DMS53 treated with DMSO at 0.1 percent for 48 hours (cell line): ENCODE measurements around the gene CCL22.
A peak's percentile ranks its signal among the peaks of the same experiment; 100 is the strongest.
"Not testable (repeated sequence)": the region's sequence is repeated elsewhere in the genome, so short reads cannot be mapped to it uniquely, and the experiment has no call there.

Source experiments
- DNase-seq: peaks from one replicate; lab custom pipeline; 2025; ENCODE audit not compliant: unreplicated experiment; lab: John Stamatoyannopoulos, UW

The CCL22 gene

DNA sequence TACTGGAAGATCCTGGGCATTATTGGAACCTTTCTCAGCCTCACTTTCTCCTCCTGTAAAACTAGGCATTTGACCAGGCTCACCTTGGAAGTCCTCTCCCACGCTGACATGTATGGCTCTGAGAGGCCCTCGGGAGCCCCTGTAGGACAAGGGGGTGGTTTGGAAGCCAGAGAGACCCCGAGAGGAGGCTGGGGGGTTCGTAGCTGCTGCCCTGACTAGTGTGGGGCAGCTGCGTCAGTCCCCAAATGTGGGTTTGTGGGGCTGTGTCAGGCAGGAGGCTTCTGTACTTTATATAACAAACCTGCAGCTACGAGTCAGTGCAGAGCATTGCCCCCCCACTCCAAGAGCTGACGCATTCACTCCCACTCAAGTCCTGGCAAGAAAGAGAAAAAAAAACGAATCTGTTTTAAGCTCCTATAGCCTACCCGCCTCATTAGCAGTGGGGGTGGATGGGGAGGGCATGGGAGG is 15.5 kb downstream of the CCL22 start:
- DNase-seq = no peak

DNA sequence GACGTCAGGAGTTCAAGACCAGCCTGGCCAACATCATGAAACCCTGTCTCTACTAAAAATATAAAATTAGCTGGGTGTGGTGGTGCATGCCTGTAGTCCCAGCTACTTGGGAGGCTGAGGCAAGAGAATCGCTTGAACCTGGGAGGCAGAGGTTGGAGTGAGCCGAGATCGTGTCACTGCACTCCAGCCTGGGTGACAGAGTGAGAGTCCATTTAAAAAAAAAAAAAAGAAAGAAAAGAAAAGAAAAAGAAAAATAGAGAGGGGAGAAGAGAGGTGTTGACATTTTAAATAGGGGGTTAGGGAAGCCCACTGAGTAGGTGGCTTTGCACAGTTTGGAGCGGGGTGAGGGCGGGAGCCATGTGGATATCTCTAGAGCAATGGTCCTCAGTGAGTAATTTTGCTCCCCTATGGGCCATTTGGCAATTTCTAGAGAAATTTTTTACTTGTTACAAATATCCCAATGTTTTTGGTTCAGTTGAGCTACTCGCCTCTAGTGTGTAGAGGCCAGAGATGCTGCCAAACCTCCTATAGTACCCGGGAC is 16.4 kb downstream of the CCL22 start:
- not testable (repeated sequence) for DNase-seq

DNA sequence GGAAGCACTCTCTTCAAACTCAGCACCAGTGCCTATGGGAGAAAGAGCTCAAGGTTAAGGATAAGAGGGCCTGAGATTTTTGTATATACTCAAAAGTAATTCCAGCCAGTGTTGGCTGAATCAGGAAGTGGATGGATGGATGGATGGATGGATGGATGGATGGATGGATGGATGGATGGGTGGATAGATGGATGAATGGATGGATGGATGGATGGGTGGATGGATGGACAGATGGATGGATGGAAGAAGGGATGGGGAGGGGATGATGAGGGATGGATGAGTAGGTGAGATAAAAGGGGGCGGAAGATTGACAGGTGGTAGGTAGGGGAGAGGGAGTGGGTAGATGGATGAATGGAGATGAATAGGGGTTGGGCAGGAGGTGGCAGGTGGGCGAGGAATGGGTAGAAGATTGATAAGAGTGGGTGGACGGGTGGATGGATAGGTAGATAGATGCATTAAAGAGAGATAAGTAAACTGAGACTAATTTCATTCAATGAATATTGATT is 17.8 kb downstream of the CCL22 start:
- DNase-seq = no peak

GRCh38 chr16:57377080-57377841 is 18.7 kb downstream of the CCL22 start:
- peak; percentile 21 for DNase-seq

DNA sequence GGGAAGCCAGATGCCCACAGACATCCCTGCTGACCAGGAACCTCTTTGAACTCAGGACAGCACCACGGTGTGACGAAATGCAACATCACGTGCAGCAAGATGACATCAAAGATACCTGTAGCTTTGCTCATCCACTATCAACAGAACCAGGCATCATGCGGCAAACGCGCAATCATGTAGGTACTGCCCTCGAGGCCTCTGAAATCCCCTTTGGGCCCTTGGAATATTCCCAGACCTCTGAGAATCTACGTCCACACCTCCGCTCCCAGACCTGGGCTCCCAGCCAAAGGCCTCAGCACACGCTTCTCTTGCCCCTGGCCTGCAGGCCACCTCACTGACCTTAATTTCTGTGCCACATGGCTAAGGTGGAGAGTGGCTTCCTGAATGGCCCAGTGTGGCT is 21.0 kb downstream of the CCL22 start:
- no peak for DNase-seq

- no peak for DNase-seq
These were observed 22.3 kb downstream of the CCL22 start for GRCh38 chr16:57380671-57381462.

DNA sequence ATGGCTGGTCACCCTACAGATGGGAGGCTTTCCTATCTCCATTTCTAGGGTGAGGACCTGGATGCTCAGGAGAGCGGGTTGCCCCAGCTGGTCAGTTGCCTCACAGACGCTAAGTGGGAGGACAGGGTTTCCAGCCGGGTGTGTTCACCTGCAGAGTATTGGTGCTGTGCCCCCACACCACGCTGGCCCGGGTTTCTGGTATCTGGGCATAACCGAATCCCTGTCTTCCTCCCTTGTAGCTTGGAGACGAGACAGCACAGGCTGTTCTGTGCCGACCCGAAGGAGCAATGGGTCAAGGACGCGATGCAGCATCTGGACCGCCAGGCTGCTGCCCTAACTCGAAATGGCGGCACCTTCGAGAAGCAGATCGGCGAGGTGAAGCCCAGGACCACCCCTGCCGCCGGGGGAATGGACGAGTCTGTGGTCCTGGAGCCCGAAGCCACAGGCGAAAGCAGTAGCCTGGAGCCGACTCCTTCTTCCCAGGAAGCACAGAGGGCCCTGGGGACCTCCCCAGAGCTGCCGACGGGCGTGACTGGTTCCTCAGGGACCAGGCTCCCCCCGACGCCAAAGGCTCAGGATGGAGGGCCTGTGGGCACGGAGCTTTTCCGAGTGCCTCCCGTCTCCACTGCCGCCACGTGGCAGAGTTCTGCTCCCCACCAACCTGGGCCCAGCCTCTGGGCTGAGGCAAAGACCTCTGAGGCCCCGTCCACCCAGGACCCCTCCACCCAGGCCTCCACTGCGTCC is 23.4 kb downstream of the CCL22 start:
- no peak for DNase-seq

- no peak for DNase-seq
These were observed 24.1 kb downstream of the CCL22 start for GRCh38 chr16:57382535-57383275.

GRCh38 chr16:57383276-57384247 is 25.0 kb downstream of the CCL22 start:
- DNase-seq = no peak

DNA sequence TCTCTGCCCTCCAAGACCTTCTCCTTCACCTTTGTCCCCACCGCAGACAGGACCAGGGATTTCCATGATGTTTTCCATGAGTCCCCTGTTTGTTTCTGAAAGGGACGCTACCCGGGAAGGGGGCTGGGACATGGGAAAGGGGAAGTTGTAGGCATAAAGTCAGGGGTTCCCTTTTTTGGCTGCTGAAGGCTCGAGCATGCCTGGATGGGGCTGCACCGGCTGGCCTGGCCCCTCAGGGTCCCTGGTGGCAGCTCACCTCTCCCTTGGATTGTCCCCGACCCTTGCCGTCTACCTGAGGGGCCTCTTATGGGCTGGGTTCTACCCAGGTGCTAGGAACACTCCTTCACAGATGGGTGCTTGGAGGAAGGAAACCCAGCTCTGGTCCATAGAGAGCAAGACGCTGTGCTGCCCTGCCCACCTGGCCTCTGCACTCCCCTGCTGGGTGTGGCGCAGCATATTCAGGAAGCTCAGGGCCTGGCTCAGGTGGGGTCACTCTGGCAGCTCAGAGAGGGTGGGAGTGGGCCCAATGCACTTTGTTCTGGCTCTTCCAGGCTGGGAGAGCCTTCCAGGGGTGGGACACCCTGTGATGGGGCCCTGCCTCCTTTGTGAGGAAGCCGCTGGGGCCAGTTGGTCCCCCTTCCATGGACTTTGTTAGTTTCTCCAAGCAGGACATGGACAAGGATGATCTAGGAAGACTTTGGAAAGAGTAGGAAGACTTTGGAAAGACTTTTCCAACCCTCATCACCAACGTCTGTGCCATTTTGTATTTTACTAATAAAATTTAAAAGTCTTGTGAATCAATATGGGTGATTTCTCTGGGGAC is 25.9 kb downstream of the CCL22 start:
- DNase-seq = no peak

- DNase-seq = no peak
These were observed 26.5 kb downstream of the CCL22 start for GRCh38 chr16:57385083-57385482.

DNA sequence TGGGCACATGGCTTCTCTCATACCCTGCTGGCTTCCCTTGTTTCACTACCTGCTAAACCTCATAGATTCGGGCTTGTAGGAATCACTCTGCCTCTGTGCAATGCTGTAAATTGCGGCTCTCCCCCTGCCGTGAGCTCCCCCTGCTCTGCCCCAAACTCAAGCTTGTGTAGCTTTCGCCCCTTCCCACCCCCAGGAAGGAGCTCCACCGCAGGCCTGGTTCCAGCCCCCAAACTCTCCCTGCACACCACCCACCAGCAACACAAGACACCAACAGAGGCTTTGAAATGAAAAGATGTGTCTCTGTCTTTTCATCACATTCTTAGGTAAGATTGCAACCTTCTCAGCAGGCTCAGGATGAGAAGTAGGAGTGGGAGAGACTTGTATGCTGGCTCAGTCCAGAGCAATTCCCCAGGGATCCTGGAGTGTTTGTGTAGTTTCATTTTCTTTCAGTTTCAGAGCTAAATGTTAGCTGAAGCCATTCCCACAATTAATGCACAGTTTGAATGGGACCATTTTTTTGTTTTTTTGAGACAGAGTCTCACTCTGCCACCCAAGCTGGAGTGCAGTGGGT is 27.9 kb downstream of the CCL22 start:
- no peak for DNase-seq

- DNase-seq = no peak
These were observed 29.2 kb downstream of the CCL22 start for GRCh38 chr16:57387598-57388354.

GRCh38 chr16:57388359-57389086 is 29.9 kb downstream of the CCL22 start:
- DNase-seq = no peak

- no peak for DNase-seq
These were observed 30.5 kb downstream of the CCL22 start for GRCh38 chr16:57389087-57389468.

DNA sequence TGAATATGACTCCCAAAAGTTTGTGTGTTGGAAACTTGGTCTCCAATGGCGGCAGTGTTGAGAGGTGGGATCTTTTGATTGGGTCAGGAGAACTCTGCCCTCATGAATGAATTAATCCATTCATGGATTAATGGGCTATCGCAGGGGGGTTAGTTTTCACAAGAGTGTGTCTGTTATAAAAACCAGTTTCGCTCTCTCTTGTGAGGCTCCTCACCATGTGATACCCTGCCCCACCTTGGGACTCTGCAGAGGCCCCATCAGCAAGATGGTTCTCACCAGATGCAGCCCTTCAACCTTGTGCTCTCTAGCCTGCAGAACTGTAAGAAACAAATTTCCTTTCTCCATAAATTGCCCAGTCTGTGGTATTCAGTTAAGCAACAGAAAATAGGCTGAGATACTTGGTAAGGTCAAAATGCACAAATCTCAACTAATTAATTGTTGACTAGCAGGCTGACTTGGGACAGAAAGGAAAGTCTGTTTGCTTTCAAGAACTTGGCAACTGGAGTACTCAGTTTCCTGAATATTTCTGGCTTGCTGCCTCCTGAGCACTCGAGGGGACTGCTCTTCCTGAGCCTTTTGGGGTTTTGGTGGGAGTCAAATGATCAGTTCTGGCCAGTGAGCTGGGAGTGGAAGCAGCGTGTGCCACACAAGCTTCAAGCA is 32.2 kb downstream of the CCL22 start:
- DNase-seq = no peak
